ENCODE measurements around the gene LZTR1. TPM values are rescaled to one million over a fixed set of nuclear protein-coding genes. Genes with fewer than 3 reads are reported as not detected.

LZTR1 gene
- total and polyA plus RNA-seq, 2 of the 8 experiments (the other 6 are each of a cell fraction or from before 2014, with no cell fraction given): 22.3 to 31.0 TPM

- no peak overlapping the region for H2BK5ac ChIP-seq (ENCODE audit: low read depth, low read length)
- no peak overlapping the region for H2BK15ac ChIP-seq (ENCODE audit: low read length)
- no peak overlapping the region; the same call in 1 of the 2 replicates for H2AFZ ChIP-seq (ENCODE audit: low read length)
- H2BK20ac ChIP-seq (ENCODE audit: low read length): no peak overlapping the region
- no peak overlapping the region for H4K5ac ChIP-seq (ENCODE audit: insufficient read length, low read depth, low read length)
- peaks cover 34 to 70% (median 60%) of the 10 kb centered on the region in 4 experiments for H3K27me3 ChIP-seq (replicated peaks in 1 of 4; ENCODE audit: control insufficient read depth in 3 of 4, extremely low read depth in 1 of 4, insufficient read depth in 3 of 4, low read length in 3 of 4)
- no peak overlapping the region for H2AK5ac ChIP-seq (ENCODE audit: low read depth, low read length)
- H4K8ac ChIP-seq (ENCODE audit: extremely low read depth, insufficient read depth, low read length): no peak overlapping the region; the same call in 1 of the 2 replicates
- no peaks in the 10 kb centered on the region for H3K9me3 ChIP-seq (ENCODE audit: insufficient read depth in 2 of 2, low read depth in 1 of 2, low read length in 1 of 2)
- H3K27ac ChIP-seq (ENCODE audit: low read depth, low read length): no peak overlapping the region
- H4K20me1 ChIP-seq (replicated peaks in 1 of 2; ENCODE audit: control insufficient read depth in 1 of 2, insufficient read depth in 2 of 2, low read length in 2 of 2): peaks cover 6 to 11% of the 10 kb centered on the region in 2 experiments
- no peak overlapping the region for H3K56ac ChIP-seq (replicated peaks; ENCODE audit: insufficient read length, low read depth, low read length)
- ChIA-PET POLR2A (ENCODE audit: partially characterized antibody) (interaction anchor here (0.7 to 2.3 kb wide), 3 partner anchors 10 to 34 kb away, joined by 3 to 7 read pairs (median 3); partner anchors contain the start of gene LZTR1), CTCF (ENCODE audit: partially characterized antibody) (interaction anchor here (0.8 to 1.4 kb wide), 4 partner anchors 80 to 182 kb away, joined by 3 read pairs; no protein-coding TSS in a partner anchor)
- no peak for FAIRE-seq
- no peak overlapping the region for H3K14ac ChIP-seq (ENCODE audit: insufficient read length)
- no peak overlapping the region for H2BK120ac ChIP-seq (replicated peaks; ENCODE audit: low read depth, low read length)
- H3K23me2 ChIP-seq (ENCODE audit: low read depth, low read length): peaks cover 2% of the 10 kb centered on the region; the same call in 1 of the 2 replicates
- no peak overlapping the region; a peak in 1 of 7 replicates for H3K9ac ChIP-seq (replicated peaks in 1 of 4; ENCODE audit: extremely low read depth in 1 of 4, low read depth in 3 of 4, low read length in 3 of 4)
- no peak overlapping the region for H2BK12ac ChIP-seq (ENCODE audit: low read depth, low read length)
- H4K91ac ChIP-seq (replicated peaks; ENCODE audit: insufficient read length, low read length): no peak overlapping the region
- peaks cover 0 to 18% (median 12%) of the 10 kb centered on the region in 4 experiments; a peak in 6 of 7 replicates for H3K4me1 ChIP-seq (replicated peaks in 1 of 4; ENCODE audit: control insufficient read depth in 3 of 4, insufficient read depth in 4 of 4, low read length in 3 of 4)
- H3K23ac ChIP-seq (ENCODE audit: insufficient read length): no peak overlapping the region
- no peaks in the 10 kb centered on the region for H3K79me1 ChIP-seq (ENCODE audit: low read depth, low read length)
- no peak overlapping the region for H3K4ac ChIP-seq (replicated peaks; ENCODE audit: insufficient read length, low read depth, low read length)
- no peak overlapping the region; the same call in 1 of the 2 replicates for H3K18ac ChIP-seq (ENCODE audit: extremely low read depth, low read length)
- no peaks in the 10 kb centered on the region for H3K79me2 ChIP-seq (ENCODE audit: control insufficient read depth in 1 of 2, insufficient read depth in 2 of 2, low read length in 2 of 2)
- peak in 1 of 2 experiments; percentile 66 for DNase-seq (ENCODE audit: low read depth in 1 of 2, low spot score in 2 of 2)
- no peaks in the 10 kb centered on the region for H3K36me3 ChIP-seq (ENCODE audit: control insufficient read depth in 2 of 4, insufficient read depth in 4 of 4, low read length in 3 of 4)
- peak; percentile 56 for TF ChIP-seq SUZ12 (IDR thresholded peaks at IDR 0.05; ENCODE audit: low read length)
- TF ChIP-seq, protein P1, sequence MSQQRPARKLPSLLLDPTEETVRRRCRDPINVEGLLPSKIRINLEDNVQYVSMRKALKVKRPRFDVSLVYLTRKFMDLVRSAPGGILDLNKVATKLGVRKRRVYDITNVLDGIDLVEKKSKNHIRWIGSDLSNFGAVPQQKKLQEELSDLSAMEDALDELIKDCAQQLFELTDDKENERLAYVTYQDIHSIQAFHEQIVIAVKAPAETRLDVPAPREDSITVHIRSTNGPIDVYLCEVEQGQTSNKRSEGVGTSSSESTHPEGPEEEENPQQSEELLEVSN (IDR thresholded peaks at IDR 0.05): peak; percentile 49
- peak; percentile 48 for TF ChIP-seq EZH2 (IDR thresholded peaks at IDR 0.05; ENCODE audit: low read depth, low read length, severe bottlenecking)
- no peak for TF ChIP-seq KDM1A (IDR thresholded peaks at IDR 0.05; ENCODE audit: borderline replicate concordance, low read length)
- no peak for TF ChIP-seq JUND (IDR thresholded peaks at IDR 0.05; ENCODE audit: low read length)
- no peak for TF ChIP-seq EGR1 (IDR thresholded peaks at IDR 0.05; ENCODE audit: borderline replicate concordance, low read depth, low read length)
- no peak for TF ChIP-seq CBX5 (IDR thresholded peaks at IDR 0.05; ENCODE audit: low read depth, low read length)
- peak; percentile 37 for TF ChIP-seq KDM4A (IDR thresholded peaks at IDR 0.05; ENCODE audit: low read depth, low read length, severe bottlenecking)
- TF ChIP-seq, protein P2, sequence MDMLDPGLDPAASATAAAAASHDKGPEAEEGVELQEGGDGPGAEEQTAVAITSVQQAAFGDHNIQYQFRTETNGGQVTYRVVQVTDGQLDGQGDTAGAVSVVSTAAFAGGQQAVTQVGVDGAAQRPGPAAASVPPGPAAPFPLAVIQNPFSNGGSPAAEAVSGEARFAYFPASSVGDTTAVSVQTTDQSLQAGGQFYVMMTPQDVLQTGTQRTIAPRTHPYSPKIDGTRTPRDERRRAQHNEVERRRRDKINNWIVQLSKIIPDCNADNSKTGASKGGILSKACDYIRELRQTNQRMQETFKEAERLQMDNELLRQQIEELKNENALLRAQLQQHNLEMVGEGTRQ (IDR thresholded peaks at IDR 0.05; ENCODE audit: low read length): no peak
- 21% methylated on average over 23 of the region's 65 CpGs; no CpG with 5 or more reads in 1 of the 2 experiments for WGBS, 2 experiments (ENCODE audit: extremely low coverage in 1 of 2, insufficient coverage in 1 of 2, insufficient read length in 1 of 2, insufficient replicate concordance in 2 of 2, low coverage in 1 of 2, low lambda C conversion rate in 2 of 2, missing lambda C conversion rate in 1 of 2)
- peak overlapping the region; percentile 14 to 54 (median 29); a peak in 6 of 8 replicates for H3K4me3 ChIP-seq (ENCODE audit: extremely low read depth in 1 of 4, insufficient read depth in 2 of 4, low read depth in 3 of 4, low read length in 4 of 4)
- H3K4me2 ChIP-seq (ENCODE audit: insufficient read depth in 1 of 2, low read depth in 2 of 2, low read length in 2 of 2): peak overlapping the region; percentile 62 to 66; a peak in 3 of 4 replicates
Observed at GRCh38 chr22:20965104-20965887, 16.8 kb upstream of the LZTR1 start.
